Kidney tubule cell (primary cell): ENCODE data around the gene NOX5.
"Not testable (repeated sequence)": the region's sequence is repeated elsewhere in the genome, so short reads cannot be mapped to it uniquely, and the experiment has no call there.

ENCODE experiments used
- DNase-seq: peaks from one replicate; pipeline ENCODE4 v3.0.0-alpha.2; 2018; ENCODE audit warnings: low spot score

NOX5 gene, protein sequence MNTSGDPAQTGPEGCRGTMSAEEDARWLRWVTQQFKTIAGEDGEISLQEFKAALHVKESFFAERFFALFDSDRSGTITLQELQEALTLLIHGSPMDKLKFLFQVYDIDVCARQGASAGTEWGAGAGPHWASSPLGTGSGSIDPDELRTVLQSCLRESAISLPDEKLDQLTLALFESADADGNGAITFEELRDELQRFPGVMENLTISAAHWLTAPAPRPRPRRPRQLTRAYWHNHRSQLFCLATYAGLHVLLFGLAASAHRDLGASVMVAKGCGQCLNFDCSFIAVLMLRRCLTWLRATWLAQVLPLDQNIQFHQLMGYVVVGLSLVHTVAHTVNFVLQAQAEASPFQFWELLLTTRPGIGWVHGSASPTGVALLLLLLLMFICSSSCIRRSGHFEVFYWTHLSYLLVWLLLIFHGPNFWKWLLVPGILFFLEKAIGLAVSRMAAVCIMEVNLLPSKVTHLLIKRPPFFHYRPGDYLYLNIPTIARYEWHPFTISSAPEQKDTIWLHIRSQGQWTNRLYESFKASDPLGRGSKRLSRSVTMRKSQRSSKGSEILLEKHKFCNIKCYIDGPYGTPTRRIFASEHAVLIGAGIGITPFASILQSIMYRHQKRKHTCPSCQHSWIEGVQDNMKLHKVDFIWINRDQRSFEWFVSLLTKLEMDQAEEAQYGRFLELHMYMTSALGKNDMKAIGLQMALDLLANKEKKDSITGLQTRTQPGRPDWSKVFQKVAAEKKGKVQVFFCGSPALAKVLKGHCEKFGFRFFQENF

GRCh38 chr15:69014454-69014853, at the start of gene NOX5:
TSS of gene NOX5 (plus strand) at chr15:69014695. CDS start at chr15:69014736, 41 bp downstream.
- peak; percentile 74 for DNase-seq

GRCh38 chr15:68966996-68967395, 47.5 kb upstream of the NOX5 start:
- no peak for DNase-seq

GRCh38 chr15:68967948-68968347, 46.5 kb upstream of the NOX5 start:
- no peak for DNase-seq

DNA sequence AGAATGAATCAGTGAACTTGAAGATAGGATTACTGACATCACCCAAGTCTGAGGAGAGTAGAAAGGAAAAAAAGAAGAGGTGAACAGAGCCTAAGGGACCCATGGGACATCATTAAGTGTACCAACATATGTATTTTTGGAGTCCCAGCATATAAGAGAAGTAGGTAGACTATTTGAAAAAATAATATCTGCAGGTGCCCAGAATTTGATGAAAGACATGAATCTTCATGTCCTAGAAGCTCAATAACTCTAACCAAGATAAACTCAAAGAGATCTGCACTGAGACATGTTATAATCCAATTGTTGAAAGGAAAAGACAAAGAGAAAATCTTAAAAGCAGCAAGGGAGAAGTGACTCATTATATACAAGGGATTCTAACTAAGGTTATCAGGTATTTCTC, 45.2 kb upstream of the NOX5 start:
- no peak for DNase-seq

- no peak for DNase-seq
Measured at GRCh38 chr15:68972201-68973065, 42.1 kb upstream of the NOX5 start.

- not testable (repeated sequence) for DNase-seq
Measured at GRCh38 chr15:68975651-68976160, 38.8 kb upstream of the NOX5 start.

DNA sequence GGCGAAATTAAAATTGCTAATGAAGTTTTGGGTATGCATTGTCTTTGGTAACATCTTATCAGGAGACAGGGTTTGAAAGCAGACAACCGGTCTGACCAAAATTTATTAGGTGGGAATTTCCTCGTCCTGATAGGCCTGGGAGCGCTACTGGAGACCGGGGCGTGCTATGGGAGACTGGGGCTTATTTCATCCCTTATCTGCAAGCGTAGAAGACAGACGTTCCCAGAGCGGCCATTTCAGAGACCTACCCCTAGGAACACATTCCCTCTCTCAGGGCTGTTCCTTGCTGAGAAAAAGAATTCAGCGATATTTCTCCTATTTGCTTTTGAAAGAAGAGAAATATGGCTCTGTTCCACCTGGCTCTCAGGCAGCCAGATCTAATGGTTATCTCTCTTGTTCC, 37.1 kb upstream of the NOX5 start:
- DNase-seq, result not testable (repeated sequence)

- no peak for DNase-seq
Measured at GRCh38 chr15:68979006-68979405, 35.5 kb upstream of the NOX5 start.

- DNase-seq, result no peak
Measured at GRCh38 chr15:68979816-68980215, 34.7 kb upstream of the NOX5 start.

GRCh38 chr15:68980786-68981185, 33.7 kb upstream of the NOX5 start:
- DNase-seq, result peak; percentile 6

DNA sequence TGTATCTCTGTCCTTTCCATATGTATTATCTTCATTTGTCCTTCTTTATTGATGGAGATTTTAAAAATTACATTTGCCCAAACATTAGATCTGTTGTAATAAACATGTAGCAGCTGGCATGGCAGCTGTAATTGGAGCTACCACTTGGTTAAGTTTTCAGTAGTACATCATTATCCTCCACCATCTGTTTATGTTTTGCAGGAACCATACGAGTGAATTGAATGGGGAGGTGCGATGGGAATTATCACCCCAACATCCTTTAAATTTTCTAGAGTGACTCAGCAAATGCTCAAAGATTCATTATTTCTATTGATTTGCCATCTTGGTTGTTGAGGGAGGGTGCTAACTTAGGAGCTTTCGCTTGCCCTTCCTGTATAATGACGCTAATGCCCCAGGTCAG, 32.6 kb upstream of the NOX5 start:
- no peak for DNase-seq

GRCh38 chr15:68982976-68983563, 31.4 kb upstream of the NOX5 start:
- DNase-seq, result no peak

- DNase-seq, result peak; percentile 62
Measured at GRCh38 chr15:68983961-68984481, 30.5 kb upstream of the NOX5 start.

DNA sequence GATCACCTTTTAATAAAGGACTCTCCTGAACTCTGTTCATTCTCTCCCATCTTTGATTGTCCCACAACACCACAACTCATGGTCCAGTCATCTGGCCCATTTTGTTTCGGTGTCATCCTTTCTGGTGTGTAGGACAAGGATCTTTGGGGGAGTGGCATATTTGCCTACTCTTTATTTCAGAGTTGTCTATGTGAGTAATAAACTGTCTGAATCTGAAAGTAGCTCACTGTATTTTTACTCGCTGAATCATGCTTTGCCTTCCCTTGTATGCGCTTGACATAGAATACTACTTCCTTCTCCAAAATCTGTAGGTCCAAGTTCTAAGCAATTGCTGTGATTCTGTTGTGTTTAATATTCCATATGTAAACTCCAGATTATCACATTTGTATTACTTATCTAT, 29.9 kb upstream of the NOX5 start:
- peak; percentile 10 for DNase-seq

- no peak for DNase-seq
Measured at GRCh38 chr15:68985361-68985891, 29.1 kb upstream of the NOX5 start.

DNA sequence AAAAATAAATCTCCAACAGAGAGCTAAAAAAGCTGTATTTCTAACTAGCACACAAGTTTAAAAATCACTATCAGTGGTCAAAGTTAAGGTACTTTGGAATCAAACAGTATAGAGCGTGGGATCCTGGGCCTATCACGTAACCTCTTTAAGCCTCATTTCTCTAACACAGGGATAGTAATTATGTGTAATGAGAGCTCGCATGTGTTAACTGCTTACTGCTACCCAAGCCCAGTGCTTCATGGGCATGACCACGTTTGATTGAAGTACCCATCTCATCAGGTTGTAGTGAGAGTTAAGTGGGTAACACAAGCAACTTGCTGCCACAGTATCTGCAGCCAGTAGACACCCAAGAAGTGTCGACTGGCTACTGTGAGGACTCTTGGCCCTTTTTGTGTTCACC, 28.2 kb upstream of the NOX5 start:
- no peak for DNase-seq

GRCh38 chr15:68987120-68987519, 27.4 kb upstream of the NOX5 start:
- DNase-seq, result no peak

GRCh38 chr15:68987676-68988075, 26.8 kb upstream of the NOX5 start:
- DNase-seq, result no peak

GRCh38 chr15:68989541-68990230, 24.8 kb upstream of the NOX5 start:
- DNase-seq, result no peak

DNA sequence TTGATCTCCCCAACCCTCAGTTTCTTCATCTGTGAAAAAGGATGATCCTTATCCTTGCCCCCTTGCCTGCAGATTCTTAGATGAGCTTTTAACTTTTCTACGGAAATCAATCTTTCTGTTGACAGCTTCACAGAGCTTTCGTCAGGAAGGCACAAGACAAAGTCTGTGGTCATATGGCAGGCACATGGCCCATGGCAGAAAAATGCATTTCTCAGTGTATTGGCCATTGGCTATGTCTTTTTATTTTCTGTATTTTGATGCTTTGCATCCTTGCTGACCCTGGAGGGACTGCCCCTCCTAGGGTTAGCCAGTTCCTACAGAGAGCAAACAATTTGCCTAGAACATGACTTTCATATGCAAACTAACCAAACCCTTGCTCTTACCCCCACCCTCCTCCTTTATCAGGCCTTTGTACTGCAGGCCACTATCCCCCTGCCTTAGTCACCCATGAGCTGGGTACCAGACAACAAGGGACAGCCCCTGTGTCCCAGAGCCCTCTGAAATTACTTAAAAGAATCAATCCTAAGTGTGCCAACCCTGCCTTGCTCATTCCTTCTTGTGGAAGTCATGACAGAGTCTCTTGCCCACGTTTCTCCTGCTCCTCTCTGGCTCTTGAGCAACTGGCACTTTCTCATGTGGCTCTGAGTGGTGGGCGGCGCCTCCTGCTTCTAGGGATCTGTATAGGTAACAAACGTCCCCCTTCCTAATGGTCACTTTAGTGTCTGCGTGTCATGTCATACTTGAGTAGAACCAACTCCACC, 24.1 kb upstream of the NOX5 start:
- no peak for DNase-seq
